Ishikawa (cell line): ENCODE measurements around the gene CCKAR.

ENCODE experiments used
- EP300 ChIP-seq: IDR thresholded peaks from 2 replicates; pipeline ENCODE4 v1.6.1; 2012; ENCODE audit warnings: borderline replicate concordance
- FOXM1 ChIP-seq: IDR thresholded peaks from 2 replicates; pipeline ENCODE4 v1.6.1; 2012; ENCODE audit warnings: low read depth, borderline replicate concordance
- NFIC ChIP-seq: IDR thresholded peaks from 2 replicates; pipeline ENCODE4 v1.6.1; 2012
- RAD21 ChIP-seq: IDR thresholded peaks from 2 replicates; pipeline ENCODE4 v1.6.1; 2012; ENCODE audit warnings: low read depth
- TAF1 ChIP-seq: IDR thresholded peaks from 2 replicates; pipeline ENCODE4 v1.6.1; 2012; ENCODE audit warnings: low read depth, mild to moderate bottlenecking

DNA sequence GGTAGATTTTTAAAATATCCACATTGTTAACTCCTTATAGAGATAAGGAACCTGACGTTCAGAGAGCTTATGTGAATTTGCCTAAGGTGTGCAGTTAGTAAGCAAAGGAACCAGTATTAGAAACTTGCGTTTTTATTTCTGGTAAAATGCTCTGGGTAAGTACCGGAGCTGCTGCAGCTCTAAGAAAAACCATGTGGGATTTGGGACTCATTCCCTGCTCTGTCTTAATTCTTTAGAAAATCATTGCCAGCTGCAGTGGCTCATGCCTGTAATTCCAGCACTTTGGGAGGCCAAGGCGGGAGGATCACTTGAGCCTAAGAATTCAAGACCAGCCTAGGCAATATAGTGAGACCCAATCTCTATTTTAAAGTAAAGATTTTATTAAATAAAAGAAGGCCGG lies 5.8 kb downstream of the CCKAR start:
- TF ChIP-seq RAD21 (no peak), FOXM1 (no peak), EP300 (no peak), TAF1 (no peak), NFIC (no peak)
